HEK293T (cell line): ENCODE measurements around the gene RNU5B-1.
A peak's percentile ranks its signal among the peaks of the same experiment; 100 is the strongest.

ENCODE experiments used
- CTCF ChIA-PET: fragments of 350-600 bp; formaldehyde crosslinking; extraction: SDS; loops from one replicate; lab custom pipeline; 2021; ENCODE audit warnings: antibody characterized with exemption, inconsistent platforms; lab: Yijun Ruan, JAX
- POLR2A ChIA-PET: fragments of 350-600 bp; formaldehyde crosslinking; extraction: SDS; loops from one replicate; lab custom pipeline; 2020; ENCODE audit warnings: antibody characterized with exemption, inconsistent platforms; lab: Yijun Ruan, JAX
- DNase-seq: peaks from one replicate; pipeline ENCODE4 v3.0.0; 2012; ENCODE audit warnings: mixed read lengths; ENCODE audit errors: extremely low spot score
- ARNT ChIP-seq: fragments of 450-650 bp; IDR thresholded peaks from 2 replicates; pipeline ENCODE4 v1.6.1; 2017; ENCODE audit warnings: mild to moderate bottlenecking
- BHLHE40 ChIP-seq: fragments of 450-650 bp; IDR thresholded peaks from 2 replicates; pipeline ENCODE4 v1.6.1; 2016; ENCODE audit warnings: mild to moderate bottlenecking, moderate library complexity, borderline replicate concordance
- CTBP1 ChIP-seq: fragments of 450-650 bp; IDR thresholded peaks from 2 replicates; pipeline ENCODE4 v1.6.1; 2016; ENCODE audit warnings: borderline replicate concordance
- ELF4 ChIP-seq: fragments of 450-650 bp; IDR thresholded peaks from 2 replicates; pipeline ENCODE4 v1.6.1; 2017; ENCODE audit warnings: antibody characterized with exemption
- FOXA1 ChIP-seq: fragments of 450-650 bp; IDR thresholded peaks from 2 replicates; pipeline ENCODE4 v1.6.1; 2016; ENCODE audit warnings: mild to moderate bottlenecking
- FOXK2 ChIP-seq: fragments of 450-650 bp; IDR thresholded peaks from 2 replicates; pipeline ENCODE4 v1.6.1; 2016; ENCODE audit warnings: mild to moderate bottlenecking
- FOXM1 ChIP-seq: fragments of 450-650 bp; IDR thresholded peaks from 2 replicates; pipeline ENCODE4 v1.6.1; 2017; ENCODE audit warnings: mild to moderate bottlenecking, borderline replicate concordance
- HDGF ChIP-seq: fragments of 450-650 bp; IDR thresholded peaks from 2 replicates; pipeline ENCODE4 v1.6.1; 2017; ENCODE audit warnings: antibody characterized with exemption, borderline replicate concordance
- L3MBTL2 ChIP-seq: fragments of 450-650 bp; conservative IDR thresholded peaks from 2 replicates; pipeline ENCODE4 v1.6.1; 2016; ENCODE audit warnings: mild to moderate bottlenecking
- LEF1 ChIP-seq: fragments of 450-650 bp; IDR thresholded peaks from 2 replicates; pipeline ENCODE4 v1.6.1; 2017; ENCODE audit warnings: mild to moderate bottlenecking, borderline replicate concordance
- NFRKB ChIP-seq: fragments of 450-650 bp; IDR thresholded peaks from 2 replicates; pipeline ENCODE4 v1.6.1; 2016; ENCODE audit warnings: mild to moderate bottlenecking, moderate library complexity
- PKNOX1 ChIP-seq: fragments of 450-650 bp; IDR thresholded peaks from 2 replicates; pipeline ENCODE4 v1.6.1; 2016
- SP1 ChIP-seq: fragments of 450-650 bp; IDR thresholded peaks from 2 replicates; pipeline ENCODE4 v1.6.1; 2017
- SUZ12 ChIP-seq: fragments of 450-650 bp; IDR thresholded peaks from 2 replicates; pipeline ENCODE4 v1.6.1; 2016; ENCODE audit warnings: mild to moderate bottlenecking
- TARDBP ChIP-seq: fragments of 450-650 bp; IDR thresholded peaks from 2 replicates; pipeline ENCODE4 v1.6.1; 2016
- ZNF384 ChIP-seq: fragments of 450-650 bp; IDR thresholded peaks from 2 replicates; pipeline ENCODE4 v1.6.1; 2016

RNU5B-1 gene

GRCh38 chr15:65292938-65293518 lies 11.4 kb upstream of the RNU5B-1 start:
- ChIA-PET POLR2A (interaction anchor here (1.1 to 2.2 kb wide), 2 partner anchors 12 to 108 kb away, joined by 4 to 10 read pairs; partner anchors contain the start of genes CLPX and RNU5B-1), CTCF (no interaction called here)
- TF ChIP-seq PKNOX1 (peak; percentile 49), ARNT (no peak), ELF4 (no peak), FOXM1 (no peak)
- no peak for DNase-seq

GRCh38 chr15:65298731-65299130 lies 5.7 kb upstream of the RNU5B-1 start:
- ChIA-PET POLR2A (interaction anchor here (1.8 kb wide), 1 partner anchor 114 kb away, joined by 12 read pairs; the partner anchor contains the start of gene CLPX), CTCF (interaction anchor here (1.0 to 1.4 kb wide), 3 partner anchors 12 to 104 kb away, joined by 3 to 9 read pairs (median 4); partner anchors contain the start of gene PARP16)
- no peak for DNase-seq
- TF ChIP-seq L3MBTL2 (no peak), BHLHE40 (no peak), ELF4 (no peak), SP1 (no peak), ZNF384 (no peak), HDGF (no peak)

GRCh38 chr15:65300924-65301441 lies 3.5 kb upstream of the RNU5B-1 start:
- TF ChIP-seq BHLHE40 = no peak
- no peak for TF ChIP-seq FOXA1
- no peak for TF ChIP-seq ZNF384
- no peak for TF ChIP-seq FOXM1
- TF ChIP-seq CTBP1 = no peak
- no peak for TF ChIP-seq TARDBP
- no peak for TF ChIP-seq LEF1
- no peak for TF ChIP-seq PKNOX1
- TF ChIP-seq NFRKB = no peak
- DNase-seq = no peak
- ChIA-PET CTCF (no interaction called here), POLR2A (interaction anchor here (1.7 to 1.8 kb wide), 2 partner anchors 14 to 116 kb away, joined by 3 to 4 read pairs; partner anchors contain the start of genes CLPX and PARP16)

GRCh38 chr15:65302061-65302460 lies 2.4 kb upstream of the RNU5B-1 start:
- DNase-seq = no peak
- ChIA-PET POLR2A (interaction anchor here (1.4 to 1.8 kb wide), 2 partner anchors 16 to 117 kb away, joined by 4 to 6 read pairs; partner anchors contain the start of genes CLPX and PARP16), CTCF (no interaction called here)
- no peak for TF ChIP-seq LEF1

- POLR2A ChIA-PET = interaction anchor here (0.6 to 3.3 kb wide), 52 partner anchors 9 to 1212 kb away, joined by 3 to 71 read pairs (median 6); partner anchors contain the start of genes CILP, CLPX, DPP8 and IGDCC3
- CTCF ChIA-PET = interaction anchor here (0.6 to 0.9 kb wide), 3 partner anchors 39 to 483 kb away, joined by 3 to 4 read pairs (median 3); no protein-coding TSS in a partner anchor
- no peak for TF ChIP-seq PKNOX1
- peak; percentile 98 for TF ChIP-seq L3MBTL2
- DNase-seq = no peak
Observed at GRCh38 chr15:65303687-65304380, 643 bp upstream of the RNU5B-1 start.

- POLR2A ChIA-PET = interaction anchor here (0.7 to 3.3 kb wide), 62 partner anchors 8 to 1210 kb away, joined by 3 to 71 read pairs (median 5); partner anchors contain the start of genes CLPX, DENND4A, DPP8 and IGDCC3
- no peak for TF ChIP-seq SP1
- no peak for TF ChIP-seq ELF4
- TF ChIP-seq ZNF384 = peak; percentile 62; the same call in 1 of the 2 replicates
- no peak for TF ChIP-seq FOXA1
- TF ChIP-seq FOXM1 = no peak
- TF ChIP-seq PKNOX1 = no peak
- TF ChIP-seq TARDBP = 0 out of 2 replicates have a peak, but pooled peaks have one; percentile 2
- TF ChIP-seq HDGF = no peak
- 0 out of 2 replicates have a peak, but pooled peaks have one; percentile 0 for TF ChIP-seq NFRKB
- no peak for TF ChIP-seq SUZ12
- TF ChIP-seq L3MBTL2 = no peak; the same call in 1 of the 2 replicates
- TF ChIP-seq BHLHE40 = 0 out of 2 replicates have a peak, but pooled peaks have one; percentile 3
- TF ChIP-seq LEF1 = no peak
- TF ChIP-seq ARNT = no peak
- TF ChIP-seq CTBP1 = peak; percentile 33; the same call in 1 of the 2 replicates
- TF ChIP-seq FOXK2 = peak; percentile 66; the same call in 1 of the 2 replicates
- CTCF ChIA-PET = interaction anchor here (0.8 to 2.2 kb wide), 4 partner anchors 8 to 80 kb away, joined by 3 to 8 read pairs (median 4); no protein-coding TSS in a partner anchor
- peak; percentile 46 for DNase-seq
Observed at GRCh38 chr15:65305150-65305758, 777 bp downstream of the RNU5B-1 start.
